A549 (cell line): ENCODE measurements around the gene ARID3A. TPM values are rescaled to one million over a fixed set of nuclear protein-coding genes. Genes with fewer than 3 reads are reported as not detected.
A peak's percentile ranks its signal among the peaks of the same experiment; 100 is the strongest.
"Not testable (repeated sequence)": the region's sequence is repeated elsewhere in the genome, so short reads cannot be mapped to it uniquely, and the experiment has no call there.

Source experiments
- ATAC-seq, 2 experiments: fragments of 200-7000 bp in 1 of 2; fragments of >200 bp in 1 of 2; cut with Nextera tagmentation in 1 of 2; cut with Tn5 transposase in 1 of 2; 3 replicates each; pipeline versions ENCODE4 v1.8.0 to v1.9.1; 2018 to 2020; ENCODE audit warnings: mild to moderate bottlenecking in 1 of 2, moderate library complexity in 1 of 2
- CTCF ChIA-PET: fragments of 300-600 bp; sonication (Branson Sonifier 250); formaldehyde crosslinking; extraction: SDS; loops from one replicate; lab custom pipeline; 2021; ENCODE audit warnings: antibody characterized with exemption, inconsistent platforms; lab: Yijun Ruan, JAX
- POLR2A ChIA-PET: fragments of 350-600 bp; formaldehyde crosslinking; extraction: SDS; loops from one replicate; lab custom pipeline; 2021; ENCODE audit warnings: antibody characterized with exemption, inconsistent platforms; lab: Yijun Ruan, JAX
- DNase-seq, 2 experiments: peaks; one replicate each; pipeline versions ENCODE4 v3.0.0 to v3.0.0-alpha.2; 2011 to 2016; ENCODE audit warnings: low read depth in 1 of 2, low spot score in 1 of 2
- FAIRE-seq: peaks from 2 replicates; lab custom pipeline; 2011; peaks lifted over from hg19 to GRCh38; lab: Jason Lieb, UNC
- H3K27ac ChIP-seq, 2 experiments: fragments of >200 bp; sonication (Bioruptor Twin); formaldehyde crosslinking; 3 replicates each; pipeline ENCODE4 v1.5.1; 2016 to 2017
- H3K4me1 ChIP-seq: fragments of >200 bp; sonication (Bioruptor Twin); formaldehyde crosslinking; 3 replicates; pipeline ENCODE4 v1.6.1; 2016
- H3K4me2 ChIP-seq: fragments of >200 bp; sonication (Bioruptor Twin); formaldehyde crosslinking; 3 replicates; pipeline ENCODE4 v1.6.1; 2016
- H3K4me3 ChIP-seq: fragments of >200 bp; sonication (Bioruptor Twin); formaldehyde crosslinking; 3 replicates; pipeline ENCODE4 v1.5.1; 2016
- H3K9me3 ChIP-seq: fragments of >200 bp; sonication (Bioruptor Twin); formaldehyde crosslinking; 3 replicates; pipeline ENCODE4 v1.6.1; 2016
- BHLHE40 ChIP-seq: IDR thresholded peaks from 2 replicates; pipeline ENCODE4 v1.6.1; 2012; ENCODE audit warnings: low read depth, low read length, inconsistent platforms
- CEBPB ChIP-seq, 2 experiments: fragments of >200 bp in 1 of 2; sonication (Bioruptor Twin) in 1 of 2; formaldehyde crosslinking in 1 of 2; IDR thresholded peaks; 2 replicates each; pipeline ENCODE4 v1.6.1; 2012 to 2016
- CHD2 ChIP-seq: fragments of 150-350 bp; IDR thresholded peaks from 2 replicates; pipeline ENCODE4 v1.6.1; 2014; ENCODE audit warnings: low read length; ENCODE audit not compliant: partially characterized antibody
- CTCF ChIP-seq: fragments of >200 bp; sonication (Bioruptor Twin); formaldehyde crosslinking; IDR thresholded peaks from 3 replicates; pipeline ENCODE4 v1.5.1; 2016
- E2F6 ChIP-seq: IDR thresholded peaks from 2 replicates; pipeline ENCODE4 v1.6.1; 2012; ENCODE audit warnings: low read depth, borderline replicate concordance
- EHF ChIP-seq: fragments of 250-450 bp; sonication (Bioruptor Pico); IDR thresholded peaks from 2 replicates; pipeline ENCODE4 v1.5.0; 2020; ENCODE audit warnings: mild to moderate bottlenecking
- FOSL2 ChIP-seq, 2 experiments: fragments of 450-650 bp in 1 of 2; fragments of >200 bp in 1 of 2; sonication (Bioruptor Twin) in 1 of 2; formaldehyde crosslinking; IDR thresholded peaks; 2 replicates each; pipeline versions ENCODE4 v1.5.0 to v1.6.1; 2016 to 2020; ENCODE audit warnings: mild to moderate bottlenecking in 1 of 2, moderate library complexity in 1 of 2
- GATA3 ChIP-seq: IDR thresholded peaks from 2 replicates; pipeline ENCODE4 v1.6.1; 2012; ENCODE audit warnings: borderline replicate concordance
- HDAC2 ChIP-seq: fragments of 200-600 bp; sonication (generic); IDR thresholded peaks from 2 replicates; pipeline ENCODE4 v1.6.1; 2016
- HEYL ChIP-seq: fragments of 250-450 bp; sonication (Bioruptor Pico); IDR thresholded peaks from 2 replicates; pipeline ENCODE4 v1.8.0; 2021; ENCODE audit warnings: mild to moderate bottlenecking, moderate library complexity
- KDM1A ChIP-seq: fragments of 200-600 bp; sonication (generic); IDR thresholded peaks from 2 replicates; pipeline ENCODE4 v1.6.1; 2016; ENCODE audit warnings: low read depth, mild to moderate bottlenecking
- MAFK ChIP-seq: fragments of 450-650 bp; IDR thresholded peaks from 2 replicates; pipeline ENCODE4 v1.6.1; 2014; ENCODE audit not compliant: partially characterized antibody
- MYC ChIP-seq: IDR thresholded peaks from 2 replicates; pipeline ENCODE4 v1.6.1; 2012; ENCODE audit warnings: mild to moderate bottlenecking, inconsistent platforms, low read length, improper control_type of control experiment, borderline replicate concordance
- NPAS2 ChIP-seq: fragments of 250-450 bp; sonication (Bioruptor Pico); IDR thresholded peaks from 2 replicates; pipeline ENCODE4 v1.8.0; 2022; ENCODE audit warnings: mild to moderate bottlenecking, moderate library complexity, borderline replicate concordance
- NR3C1 ChIP-seq: fragments of >200 bp; sonication (Bioruptor Twin); formaldehyde crosslinking; IDR thresholded peaks from 3 replicates; pipeline ENCODE4 v1.6.1; 2017
- POLR2A ChIP-seq: IDR thresholded peaks from 2 replicates; pipeline ENCODE4 v1.6.1; 2012; ENCODE audit warnings: mild to moderate bottlenecking, low read length
- POLR2AphosphoS2 ChIP-seq: conservative IDR thresholded peaks from 2 replicates; pipeline ENCODE4 v1.6.1; 2012; ENCODE audit warnings: low read length, improper control_type of control experiment, inconsistent platforms
- RNF2 ChIP-seq: fragments of 200-600 bp; sonication (generic); IDR thresholded peaks from 2 replicates; pipeline ENCODE4 v1.6.1; 2016; ENCODE audit warnings: low read depth, mild to moderate bottlenecking, antibody characterized with exemption, moderate library complexity, borderline replicate concordance
- SMC3 ChIP-seq: fragments of >200 bp; sonication (Bioruptor Twin); formaldehyde crosslinking; IDR thresholded peaks from 3 replicates; pipeline ENCODE4 v1.6.1; 2018; ENCODE audit warnings: inconsistent platforms
- ZFP36 ChIP-seq: fragments of 450-650 bp; IDR thresholded peaks from 2 replicates; pipeline ENCODE4 v1.6.1; 2014; ENCODE audit warnings: borderline replicate concordance; ENCODE audit not compliant: partially characterized antibody
- ZSCAN20 ChIP-seq: fragments of 250-450 bp; sonication (Bioruptor Pico); IDR thresholded peaks from 2 replicates; pipeline ENCODE4 v1.8.0; 2022; ENCODE audit warnings: mild to moderate bottlenecking, moderate library complexity
- WGBS: methylation state at CpG from one replicate; pipeline ENCODE4 v1.1.6; 2017; ENCODE audit errors: missing lambda C conversion rate; 5-methylcytosine and 5-hydroxymethylcytosine counted together
- polyA plus RNA-seq, 4 experiments: library from polyadenylated mRNA; depleted of rRNA in 3 of 4; stranded (reverse); fragments of >200 nt; fragmentation: RNase III in 1 of 4; extraction: RNeasy Plus Mini Kit Qiagen cat#74134 plus additional on column Dnase treatment in 1 of 4; gene quantifications; 2 replicates in 3 of 4; 3 replicates in 1 of 4; pipeline ENCODE4 v1.2.3, GENCODE V29; 2011 to 2017
- TF ChIP-seq, protein P1 (sequence below): fragments of 450-650 bp; IDR thresholded peaks from 2 replicates; pipeline ENCODE4 v1.6.1; 2014; ENCODE audit warnings: antibody characterized with exemption

Gene ARID3A
- polyA plus RNA-seq, 2 of the 4 experiments (the other 2 are of a cell fraction), result 3.3 to 6.1 TPM

GRCh38 chr19:955803-956765 is 30.2 kb downstream of the ARID3A start:
- CTCF ChIA-PET, result interaction anchor here (0.5 to 0.7 kb wide), 2 partner anchors 12 to 61 kb away, joined by 3 read pairs; no protein-coding TSS in a partner anchor
- no peak for TF ChIP-seq MAFK
- no peak for TF ChIP-seq E2F6
- TF ChIP-seq POLR2AphosphoS2, result no peak
- TF ChIP-seq BHLHE40, result no peak
- TF ChIP-seq HEYL, result no peak
- TF ChIP-seq, protein P1, sequence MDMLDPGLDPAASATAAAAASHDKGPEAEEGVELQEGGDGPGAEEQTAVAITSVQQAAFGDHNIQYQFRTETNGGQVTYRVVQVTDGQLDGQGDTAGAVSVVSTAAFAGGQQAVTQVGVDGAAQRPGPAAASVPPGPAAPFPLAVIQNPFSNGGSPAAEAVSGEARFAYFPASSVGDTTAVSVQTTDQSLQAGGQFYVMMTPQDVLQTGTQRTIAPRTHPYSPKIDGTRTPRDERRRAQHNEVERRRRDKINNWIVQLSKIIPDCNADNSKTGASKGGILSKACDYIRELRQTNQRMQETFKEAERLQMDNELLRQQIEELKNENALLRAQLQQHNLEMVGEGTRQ, result no peak
- TF ChIP-seq ZFP36, result no peak
- TF ChIP-seq SMC3, result no peak
- TF ChIP-seq EHF (CRISPR knock-in tag), result no peak
- no peak for TF ChIP-seq POLR2A
- no peak for DNase-seq
- Histone ChIP-seq H3K27ac (peak overlapping the region in 1 of 2 experiments; percentile 68; a peak in 3 of 6 replicates), H3K9me3 (no peaks in the 10 kb centered on the region), H3K4me3 (no peak overlapping the region), H3K4me1 (peaks cover 38% of the 10 kb centered on the region), H3K4me2 (no peak overlapping the region)
- WGBS, result 90% methylated on average over 41 of the region's 55 CpGs
- ATAC-seq, result no peak
- POLR2A ChIA-PET, result no interaction called here
- FAIRE-seq, result no peak

GRCh38 chr19:956766-957440 is 31.1 kb downstream of the ARID3A start:
- WGBS, result 57% methylated on average over 12 of the region's 27 CpGs
- CTCF ChIA-PET, result interaction anchor here (0.5 to 1.0 kb wide), 2 partner anchors 13 to 27 kb away, joined by 3 read pairs; partner anchors contain the start of gene WDR18

DNA sequence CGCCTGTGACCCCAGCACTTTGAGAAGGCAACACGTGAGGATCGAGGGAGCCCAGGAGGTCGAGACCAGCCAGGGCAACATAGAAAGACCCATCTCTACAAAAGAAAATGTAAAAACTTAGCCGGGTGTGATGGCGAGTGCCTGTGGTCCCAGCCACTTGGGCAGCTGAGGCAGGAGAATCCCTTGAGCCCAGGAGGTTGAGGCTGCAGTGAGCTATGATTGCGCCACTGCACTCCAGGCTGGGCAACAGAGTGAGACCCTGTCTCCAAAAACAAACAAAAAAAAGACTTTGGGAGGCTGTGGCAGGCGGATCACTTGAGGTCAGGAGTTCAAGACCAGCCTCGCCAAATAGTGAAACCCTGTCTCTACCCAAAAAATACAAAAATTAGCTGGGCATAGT is 31.7 kb downstream of the ARID3A start:
- not testable (repeated sequence) for H3K4me2 ChIP-seq, DNase-seq, FAIRE-seq, ATAC-seq, H3K4me3 ChIP-seq, H3K9me3 ChIP-seq
- peak overlapping the region in 1 of 2 experiments; percentile 68; a peak in 2 of 6 replicates for H3K27ac ChIP-seq
- CTCF ChIA-PET, result interaction anchor here (0.6 to 1.1 kb wide), 3 partner anchors 20 to 27 kb away, joined by 3 to 4 read pairs (median 3); partner anchors contain the start of gene WDR18
- H3K4me1 ChIP-seq, result peaks cover 43% of the 10 kb centered on the region
- POLR2A ChIA-PET, result interaction anchor here (0.7 kb wide), 1 partner anchor 276 kb away, joined by 5 read pairs; no protein-coding TSS in a partner anchor
- WGBS, result 92% methylated on average over 9 of the region's 9 CpGs

More at GRCh38 chr19:956766-957440, 31.1 kb downstream of the ARID3A start:
- H3K4me3 ChIP-seq, result no peak overlapping the region
- no peak for DNase-seq
- peak overlapping the region in 1 of 2 experiments; percentile 68; a peak in 3 of 6 replicates for H3K27ac ChIP-seq
- FAIRE-seq, result no peak
- H3K4me1 ChIP-seq, result peaks cover 39% of the 10 kb centered on the region
- no peak for TF ChIP-seq NR3C1
- no peak for TF ChIP-seq ZSCAN20
- TF ChIP-seq FOSL2 (IDR thresholded peaks at IDR 0.05), result no peak
- no peak for TF ChIP-seq FOSL2 (CRISPR knock-in tag; IDR thresholded peaks at IDR 0.05)
- no peak for TF ChIP-seq CTCF
- no peak for TF ChIP-seq HDAC2
- no peak for TF ChIP-seq CEBPB (IDR thresholded peaks at IDR 0.05)
- no peak for TF ChIP-seq KDM1A
- no peak for TF ChIP-seq RNF2
- no peak for TF ChIP-seq MYC
- TF ChIP-seq CHD2, result no peak
- no peak for TF ChIP-seq NPAS2 (CRISPR knock-in tag)
- no peak for TF ChIP-seq GATA3
- TF ChIP-seq, all 56 proteins: peak for 0
- Histone ChIP-seq H3K4me2 (no peak overlapping the region), H3K9me3 (no peaks in the 10 kb centered on the region)
- POLR2A ChIA-PET, result interaction anchor here (0.7 kb wide), 1 partner anchor 276 kb away, joined by 5 read pairs; no protein-coding TSS in a partner anchor
- no peak for ATAC-seq
